Effector memory CD4-positive, alpha-beta T cell (primary cell): Measurements from ENCODE around the gene OR13H1.
"Not testable (repeated sequence)": the region's sequence is repeated elsewhere in the genome, so short reads cannot be mapped to it uniquely, and the experiment has no call there.

ENCODE experiments used
- DNase-seq, 3 donors: peaks; one replicate each; pipeline ENCODE4 v3.0.0-alpha.2; 2020
- H3K27ac ChIP-seq: 2 replicates; pipeline ENCODE4 v1.7.0; 2013; ENCODE audit warnings: mild to moderate bottlenecking, low read length, moderate library complexity; ENCODE audit not compliant: insufficient read depth, poor library complexity, severe bottlenecking
- H3K27me3 ChIP-seq: replicated peaks from 2 replicates; pipeline ENCODE4 v1.7.0; 2013; ENCODE audit warnings: mild to moderate bottlenecking, low read length; ENCODE audit not compliant: insufficient read depth, control insufficient read depth, poor library complexity, severe bottlenecking
- H3K36me3 ChIP-seq: 2 replicates; pipeline ENCODE4 v1.7.0; 2013; ENCODE audit warnings: mild to moderate bottlenecking, low read length, moderate library complexity; ENCODE audit not compliant: control insufficient read depth, insufficient read depth
- H3K4me1 ChIP-seq: 2 replicates; pipeline ENCODE4 v1.7.0; 2013; ENCODE audit warnings: low read length, mild to moderate bottlenecking; ENCODE audit not compliant: control insufficient read depth, insufficient read depth, poor library complexity, severe bottlenecking
- H3K4me3 ChIP-seq: 2 replicates; pipeline ENCODE4 v1.7.0; 2013; ENCODE audit warnings: low read length, low read depth, mild to moderate bottlenecking; ENCODE audit not compliant: insufficient read depth, poor library complexity, severe bottlenecking
- H3K9me3 ChIP-seq: 2 replicates; pipeline ENCODE4 v1.7.0; 2013; ENCODE audit warnings: mild to moderate bottlenecking, low read length, moderate library complexity; ENCODE audit not compliant: control insufficient read depth
- total RNA-seq, 3 donors: gene quantifications; one replicate each; lab custom pipeline; 2026; lab: John Stamatoyannopoulos, UW

The OR13H1 gene
- 0 reads per million in 3 donors for total RNA-seq

- Histone ChIP-seq H3K27me3 (no peaks in the 10 kb centered on the region), H3K36me3 (no peaks in the 10 kb centered on the region), H3K4me1 (no peaks in the 10 kb centered on the region), H3K27ac (no peak within 1 kb of the TSS), H3K4me3 (no peak within 1 kb of the TSS), H3K9me3 (no peaks in the 10 kb centered on the region)
- DNase-seq = no peak
Measured at GRCh38 chrX:131543774-131544173, at the start of gene OR13H1. OR13H1 (plus strand) TSS chrX:131544074; CDS start chrX:131544074, 0 bp downstream.

GRCh38 chrX:131501556-131501955 is 42.3 kb upstream of the OR13H1 start:
- H3K27ac ChIP-seq, H3K4me3 ChIP-seq, DNase-seq, H3K4me1 ChIP-seq, H3K9me3 ChIP-seq, H3K27me3 ChIP-seq, H3K36me3 ChIP-seq: not testable (repeated sequence)

GRCh38 chrX:131513159-131513914 is 30.5 kb upstream of the OR13H1 start:
- no peak overlapping the region for H3K4me3 ChIP-seq
- H3K4me1 ChIP-seq = no peaks in the 10 kb centered on the region
- no peak overlapping the region for H3K27ac ChIP-seq
- H3K27me3 ChIP-seq = no peaks in the 10 kb centered on the region
- H3K9me3 ChIP-seq = no peaks in the 10 kb centered on the region
- H3K36me3 ChIP-seq = no peaks in the 10 kb centered on the region
- DNase-seq = no peak

- no peaks in the 10 kb centered on the region for H3K4me1 ChIP-seq
- no peaks in the 10 kb centered on the region for H3K9me3 ChIP-seq
Measured at GRCh38 chrX:131521824-131522223, 22.1 kb upstream of the OR13H1 start.

GRCh38 chrX:131544218-131544617 is 344 bp downstream of the OR13H1 start:
- H3K4me3 ChIP-seq = no peak overlapping the region
- H3K4me1 ChIP-seq = no peaks in the 10 kb centered on the region
- H3K27me3 ChIP-seq = no peaks in the 10 kb centered on the region
- no peak overlapping the region for H3K27ac ChIP-seq
- no peak for DNase-seq
- no peaks in the 10 kb centered on the region for H3K36me3 ChIP-seq
- H3K9me3 ChIP-seq = no peaks in the 10 kb centered on the region

More at GRCh38 chrX:131521824-131522223, 22.1 kb upstream of the OR13H1 start:
- Histone ChIP-seq H3K4me3 (no peak overlapping the region), H3K27me3 (no peaks in the 10 kb centered on the region), H3K36me3 (no peaks in the 10 kb centered on the region), H3K27ac (no peak overlapping the region)
- DNase-seq = no peak

- H3K9me3 ChIP-seq = no peaks in the 10 kb centered on the region
- DNase-seq = no peak
- H3K4me3 ChIP-seq = no peak overlapping the region
- no peak overlapping the region for H3K27ac ChIP-seq
- no peaks in the 10 kb centered on the region for H3K4me1 ChIP-seq
- H3K27me3 ChIP-seq = no peaks in the 10 kb centered on the region
- no peaks in the 10 kb centered on the region for H3K36me3 ChIP-seq
Measured at GRCh38 chrX:131549011-131549410, 5.1 kb downstream of the OR13H1 start.

- H3K4me3 ChIP-seq, DNase-seq, H3K9me3 ChIP-seq, H3K36me3 ChIP-seq, H3K4me1 ChIP-seq, H3K27me3 ChIP-seq, H3K27ac ChIP-seq: not testable (repeated sequence)
Measured at GRCh38 chrX:131552453-131552852, 8.6 kb downstream of the OR13H1 start.

GRCh38 chrX:131558562-131558961 is 14.7 kb downstream of the OR13H1 start:
- Histone ChIP-seq H3K9me3 (no peaks in the 10 kb centered on the region), H3K27me3 (no peaks in the 10 kb centered on the region), H3K4me1 (no peaks in the 10 kb centered on the region), H3K27ac (no peak overlapping the region), H3K36me3 (no peaks in the 10 kb centered on the region), H3K4me3 (no peak overlapping the region)
- no peak for DNase-seq

- H3K36me3 ChIP-seq = no peaks in the 10 kb centered on the region
- H3K9me3 ChIP-seq = no peaks in the 10 kb centered on the region
- H3K4me1 ChIP-seq = no peaks in the 10 kb centered on the region
- no peak overlapping the region for H3K27ac ChIP-seq
- no peak for DNase-seq
- H3K4me3 ChIP-seq = no peak overlapping the region
- no peaks in the 10 kb centered on the region for H3K27me3 ChIP-seq
Measured at GRCh38 chrX:131564553-131565229, 20.8 kb downstream of the OR13H1 start.

GRCh38 chrX:131565909-131566308 is 22.0 kb downstream of the OR13H1 start:
- Histone ChIP-seq H3K4me1 (no peaks in the 10 kb centered on the region), H3K36me3 (no peaks in the 10 kb centered on the region), H3K4me3 (no peak overlapping the region), H3K9me3 (no peaks in the 10 kb centered on the region), H3K27ac (no peak overlapping the region), H3K27me3 (no peaks in the 10 kb centered on the region)
- no peak for DNase-seq
